Esophagus muscularis mucosa (tissue), 4 donors: Measurements from ENCODE around the gene HOGA1.
A peak's percentile ranks its signal among the peaks of the same experiment; 100 is the strongest.

Source experiments
- EP300 ChIP-seq: sonication (generic); formaldehyde crosslinking; IDR thresholded peaks from one replicate; pipeline ENCODE4 v1.6.1; 2017; ENCODE audit warnings: antibody characterized with exemption
- POLR2A ChIP-seq: fragments of 450-650 bp; IDR thresholded peaks from one replicate; pipeline ENCODE4 v1.6.1; 2017; ENCODE audit warnings: antibody characterized with exemption, moderate library complexity, mild to moderate bottlenecking, low read depth
- POLR2AphosphoS5 ChIP-seq, 2 donors: sonication (generic); formaldehyde crosslinking; IDR thresholded peaks; one replicate each; pipeline ENCODE4 v1.6.1; 2017; ENCODE audit warnings: antibody characterized with exemption in 2 of 2
- TF ChIP-seq, protein P1 (sequence below), 3 experiments: fragments of 200-600 bp in 2 of 3; fragments of 450-650 bp in 1 of 3; sonication (generic) in 2 of 3; IDR thresholded peaks; one replicate each; pipeline ENCODE4 v1.5.1; 2017 to 2019; ENCODE audit warnings: antibody characterized with exemption in 3 of 3, mild to moderate bottlenecking in 2 of 3, moderate library complexity in 1 of 3

GRCh38 chr10:97596101-97597082 lies 12.2 kb downstream of the HOGA1 start:
- TF ChIP-seq POLR2AphosphoS5 (IDR thresholded peaks at IDR 0.05) (peak; percentile 84 to 91), POLR2A (no peak), EP300 (peak; percentile 65)
- TF ChIP-seq, protein P1, sequence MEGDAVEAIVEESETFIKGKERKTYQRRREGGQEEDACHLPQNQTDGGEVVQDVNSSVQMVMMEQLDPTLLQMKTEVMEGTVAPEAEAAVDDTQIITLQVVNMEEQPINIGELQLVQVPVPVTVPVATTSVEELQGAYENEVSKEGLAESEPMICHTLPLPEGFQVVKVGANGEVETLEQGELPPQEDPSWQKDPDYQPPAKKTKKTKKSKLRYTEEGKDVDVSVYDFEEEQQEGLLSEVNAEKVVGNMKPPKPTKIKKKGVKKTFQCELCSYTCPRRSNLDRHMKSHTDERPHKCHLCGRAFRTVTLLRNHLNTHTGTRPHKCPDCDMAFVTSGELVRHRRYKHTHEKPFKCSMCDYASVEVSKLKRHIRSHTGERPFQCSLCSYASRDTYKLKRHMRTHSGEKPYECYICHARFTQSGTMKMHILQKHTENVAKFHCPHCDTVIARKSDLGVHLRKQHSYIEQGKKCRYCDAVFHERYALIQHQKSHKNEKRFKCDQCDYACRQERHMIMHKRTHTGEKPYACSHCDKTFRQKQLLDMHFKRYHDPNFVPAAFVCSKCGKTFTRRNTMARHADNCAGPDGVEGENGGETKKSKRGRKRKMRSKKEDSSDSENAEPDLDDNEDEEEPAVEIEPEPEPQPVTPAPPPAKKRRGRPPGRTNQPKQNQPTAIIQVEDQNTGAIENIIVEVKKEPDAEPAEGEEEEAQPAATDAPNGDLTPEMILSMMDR (IDR thresholded peaks at IDR 0.05), result no peak
